GM23338 (cell line): ENCODE data around the gene CARMIL1. TPM values are rescaled to one million over a fixed set of nuclear protein-coding genes. Genes with fewer than 3 reads are reported as not detected.
"Not testable (repeated sequence)": the region's sequence is repeated elsewhere in the genome, so short reads cannot be mapped to it uniquely, and the experiment has no call there.

ENCODE experiments used
- ATAC-seq: fragments of 200-7000 bp; cut with Tn5 transposase; 3 replicates; pipeline ENCODE4 v1.9.1; 2020
- DNase-seq: peaks from one replicate; pipeline ENCODE4 v3.0.0-alpha.2; 2015; ENCODE audit warnings: low spot score
- H2AFZ ChIP-seq: fragments of 200-600 bp; sonication (generic); 2 replicates; pipeline ENCODE4 v1.8.0; 2016; ENCODE audit warnings: antibody characterized with exemption, mild to moderate bottlenecking, moderate library complexity
- H3F3A ChIP-seq: fragments of 200-600 bp; sonication (generic); replicated peaks from 2 replicates; pipeline ENCODE4 v1.8.0; 2017; ENCODE audit warnings: antibody characterized with exemption, mixed run types, low read depth
- H3K27ac ChIP-seq: fragments of 200-600 bp; sonication (generic); 2 replicates; pipeline ENCODE4 v1.6.1; 2016; ENCODE audit warnings: low read depth
- H3K27me3 ChIP-seq: fragments of 200-600 bp; sonication (generic); 2 replicates; pipeline ENCODE4 v1.8.0; 2016; ENCODE audit warnings: mild to moderate bottlenecking, mixed run types, moderate library complexity; ENCODE audit not compliant: insufficient read depth
- H3K36me3 ChIP-seq: fragments of 200-600 bp; sonication (generic); 2 replicates; pipeline ENCODE4 v1.8.0; 2016; ENCODE audit warnings: mild to moderate bottlenecking; ENCODE audit not compliant: insufficient read depth
- H3K4me1 ChIP-seq: fragments of 200-600 bp; sonication (generic); 2 replicates; pipeline ENCODE4 v1.8.0; 2016; ENCODE audit warnings: mild to moderate bottlenecking, moderate library complexity; ENCODE audit not compliant: insufficient read depth
- H3K4me2 ChIP-seq: fragments of 200-600 bp; sonication (generic); 2 replicates; pipeline ENCODE4 v1.7.1; 2017; ENCODE audit warnings: mixed run types
- H3K4me3 ChIP-seq: fragments of 200-600 bp; sonication (generic); 2 replicates; pipeline ENCODE4 v1.6.1; 2016; ENCODE audit warnings: mixed run types
- H3K79me2 ChIP-seq: fragments of 200-600 bp; sonication (generic); replicated peaks from 2 replicates; pipeline ENCODE4 v1.8.0; 2017; ENCODE audit warnings: mild to moderate bottlenecking; ENCODE audit not compliant: insufficient read depth
- H3K9me2 ChIP-seq: fragments of 200-600 bp; sonication (generic); 2 replicates; pipeline ENCODE4 v1.8.0; 2017; ENCODE audit not compliant: insufficient read depth
- H4K20me1 ChIP-seq: fragments of 200-600 bp; sonication (generic); replicated peaks from 2 replicates; pipeline ENCODE4 v1.8.0; 2017; ENCODE audit warnings: mild to moderate bottlenecking; ENCODE audit not compliant: insufficient read depth
- H3K27ac Mint-ChIP-seq: 2 replicates; pipeline ENCODE4 v1.8.0; 2020; ENCODE audit warnings: inconsistent platforms, mild to moderate bottlenecking, moderate library complexity, mixed read lengths
- H3K27me3 Mint-ChIP-seq: 3 replicates; pipeline ENCODE4 v1.8.0; 2022; ENCODE audit warnings: low read depth, mild to moderate bottlenecking, moderate library complexity, mixed read lengths, inconsistent platforms; ENCODE audit not compliant: insufficient read depth, poor library complexity
- H3K36me3 Mint-ChIP-seq: 3 replicates; pipeline ENCODE4 v1.8.0; 2021; ENCODE audit warnings: low read depth, mild to moderate bottlenecking, inconsistent platforms, moderate library complexity, mixed read lengths
- H3K4me1 Mint-ChIP-seq: 3 replicates; pipeline ENCODE4 v1.8.0; 2020; ENCODE audit warnings: mild to moderate bottlenecking, inconsistent platforms, mixed read lengths
- H3K4me3 Mint-ChIP-seq: 3 replicates; pipeline ENCODE4 v1.8.0; 2021; ENCODE audit warnings: moderate library complexity, mild to moderate bottlenecking, inconsistent platforms, mixed read lengths
- H3K9me3 Mint-ChIP-seq: 3 replicates; pipeline ENCODE4 v1.8.0; 2020; ENCODE audit warnings: moderate library complexity, mild to moderate bottlenecking, inconsistent platforms, mixed read lengths
- CTCF ChIP-seq, 2 experiments: fragments of 200-600 bp in 1 of 2; sonication (generic) in 1 of 2; conservative IDR thresholded peaks; 2 replicates each; pipeline versions ENCODE4 v1.5.1 to v1.6.1; 2016 to 2017; ENCODE audit warnings: antibody characterized with exemption in 2 of 2, low read depth in 2 of 2, mild to moderate bottlenecking in 2 of 2, moderate library complexity in 1 of 2
- ETS1 ChIP-seq: IDR thresholded peaks from 2 replicates; pipeline ENCODE4 v1.6.1; 2016; ENCODE audit warnings: antibody characterized with exemption
- EZH2 ChIP-seq: fragments of 200-600 bp; sonication (generic); IDR thresholded peaks from one replicate; pipeline ENCODE4 v1.8.0; 2017; ENCODE audit warnings: antibody characterized with exemption, mild to moderate bottlenecking, low read depth; ENCODE audit not compliant: unreplicated experiment
- EZH2phosphoT487 ChIP-seq: fragments of 200-600 bp; sonication (generic); IDR thresholded peaks from one replicate; pipeline ENCODE4 v1.8.1; 2018; ENCODE audit warnings: antibody characterized with exemption; ENCODE audit not compliant: unreplicated experiment
- JUNB ChIP-seq: IDR thresholded peaks from one replicate; pipeline ENCODE4 v1.6.1; 2016; ENCODE audit warnings: antibody characterized with exemption; ENCODE audit not compliant: unreplicated experiment
- NANOG ChIP-seq: IDR thresholded peaks from 2 replicates; pipeline ENCODE4 v1.6.1; 2016; ENCODE audit warnings: antibody characterized with exemption, borderline replicate concordance
- POLR2AphosphoS5 ChIP-seq: IDR thresholded peaks from 2 replicates; pipeline ENCODE4 v1.6.1; 2016; ENCODE audit warnings: antibody characterized with exemption, low read depth
- REST ChIP-seq: IDR thresholded peaks from one replicate; pipeline ENCODE4 v1.6.1; 2018; ENCODE audit warnings: antibody characterized with exemption; ENCODE audit not compliant: unreplicated experiment
- STAT1 ChIP-seq: IDR thresholded peaks from one replicate; pipeline ENCODE4 v1.6.1; 2016; ENCODE audit warnings: antibody characterized with exemption; ENCODE audit not compliant: unreplicated experiment
- ZNF114 ChIP-seq: fragments of 250-450 bp; sonication (Bioruptor Pico); IDR thresholded peaks from 2 replicates; pipeline ENCODE4 v1.5.0; 2020; ENCODE audit warnings: mild to moderate bottlenecking, moderate library complexity
- polyA plus RNA-seq: library from polyadenylated mRNA; unstranded; fragments of >200 nt; fragmentation: Nextera tagmentation; extraction: Ambion mirVana; gene quantifications from 2 replicates; pipeline ENCODE4 v1.2.1, GENCODE V29; 2016
- total RNA-seq: library from RNA; depleted of rRNA; stranded (reverse); fragments of >200 nt; shearing (Covaris generic); gene quantifications from 2 replicates; pipeline ENCODE4 v1.2.3, GENCODE V29; 2014

Gene CARMIL1
- total and polyA plus RNA-seq, 2 experiments from 2014 or later = 43.2 to 66.9 TPM

- Mint-ChIP-seq H3K27me3 (peaks cover 2% of the 10 kb centered on the region), H3K36me3 (no peaks in the 10 kb centered on the region), H3K4me3 (no peak overlapping the region; the same call in 2 of the 3 replicates), H3K9me3 (no peaks in the 10 kb centered on the region), H3K27ac (no peak overlapping the region), H3K4me1 (peaks cover 25% of the 10 kb centered on the region)
- H2AFZ ChIP-seq = no peak overlapping the region
- H4K20me1 ChIP-seq = peaks cover 33% of the 10 kb centered on the region; the same call in 1 of the 2 replicates
- no peak overlapping the region for H3K4me3 ChIP-seq
- H3K27me3 ChIP-seq = no peaks in the 10 kb centered on the region
- H3K4me1 ChIP-seq = peaks cover 24% of the 10 kb centered on the region
- H3K27ac ChIP-seq = no peak overlapping the region
- no peak for ATAC-seq
- DNase-seq = no peak
- H3K79me2 ChIP-seq = peaks cover 100% of the 10 kb centered on the region
- H3K36me3 ChIP-seq = no peaks in the 10 kb centered on the region
- no peak overlapping the region for H3K4me2 ChIP-seq
- H3K9me2 ChIP-seq = peaks cover 7% of the 10 kb centered on the region; the same call in 1 of the 2 replicates
- no peaks in the 10 kb centered on the region for H3F3A ChIP-seq
- TF ChIP-seq ZNF114 (CRISPR knock-in tag) (no peak), NANOG (no peak), CTCF (conservative IDR thresholded peaks at IDR 0.05; ENCODE audit: low read depth in 2 of 2) (no peak), ETS1 (no peak), EZH2phosphoT487 (no peak), EZH2 (no peak), STAT1 (no peak), JUNB (no peak), POLR2AphosphoS5 (no peak)
Observed at GRCh38 chr6:25297039-25297441, 17.9 kb downstream of the CARMIL1 start.

- H2AFZ ChIP-seq = no peak overlapping the region
- Mint-ChIP-seq H3K9me3 (no peaks in the 10 kb centered on the region), H3K4me1 (peaks cover 26% of the 10 kb centered on the region), H3K27ac (no peak overlapping the region), H3K4me3 (no peak overlapping the region), H3K27me3 (peaks cover 2% of the 10 kb centered on the region), H3K36me3 (no peaks in the 10 kb centered on the region)
- no peaks in the 10 kb centered on the region for H3K27me3 ChIP-seq
- H4K20me1 ChIP-seq = peaks cover 32% of the 10 kb centered on the region; the same call in 1 of the 2 replicates
- H3F3A ChIP-seq = no peaks in the 10 kb centered on the region
- DNase-seq (no peak), ATAC-seq (no peak)
- H3K4me1 ChIP-seq = peaks cover 28% of the 10 kb centered on the region
- no peaks in the 10 kb centered on the region for H3K36me3 ChIP-seq
- peaks cover 100% of the 10 kb centered on the region for H3K79me2 ChIP-seq
- no peak overlapping the region for H3K4me3 ChIP-seq
- H3K9me2 ChIP-seq = peaks cover 7% of the 10 kb centered on the region; the same call in 1 of the 2 replicates
- no peak overlapping the region for H3K4me2 ChIP-seq
- H3K27ac ChIP-seq = no peak overlapping the region
- no peak for TF ChIP-seq NANOG
- no peak for TF ChIP-seq REST
- no peak for TF ChIP-seq EZH2
- TF ChIP-seq CTCF (conservative IDR thresholded peaks at IDR 0.05; ENCODE audit: low read depth in 2 of 2) = no peak
- TF ChIP-seq STAT1 = no peak
Observed at GRCh38 chr6:25297823-25298522, 18.8 kb downstream of the CARMIL1 start.

GRCh38 chr6:25298523-25298865, 19.3 kb downstream of the CARMIL1 start:
- H3K4me2 ChIP-seq, H3K36me3 ChIP-seq, H3F3A ChIP-seq, ATAC-seq, H3K9me2 ChIP-seq, H3K9me3 Mint-ChIP-seq, H3K27me3 Mint-ChIP-seq, H2AFZ ChIP-seq, H3K4me3 ChIP-seq, H3K4me3 Mint-ChIP-seq, H3K27me3 ChIP-seq, DNase-seq, H3K36me3 Mint-ChIP-seq, H3K27ac Mint-ChIP-seq, H3K27ac ChIP-seq: not testable (repeated sequence)
- peaks cover 29% of the 10 kb centered on the region for H3K4me1 Mint-ChIP-seq
- H3K4me1 ChIP-seq = peaks cover 28% of the 10 kb centered on the region
- peaks cover 32% of the 10 kb centered on the region; the same call in 1 of the 2 replicates for H4K20me1 ChIP-seq
- H3K79me2 ChIP-seq = peaks cover 100% of the 10 kb centered on the region
